Tibial nerve (tissue), 4 donors: ENCODE results near the gene MYOM1. TPM values are rescaled to one million over a fixed set of nuclear protein-coding genes. Genes with fewer than 3 reads are reported as not detected.
"Not testable (repeated sequence)": the region's sequence is repeated elsewhere in the genome, so short reads cannot be mapped to it uniquely, and the experiment has no call there.

Experiments used
- DNase-seq, 2 donors: peaks; one replicate each; pipeline ENCODE4 v3.0.0-alpha.2; 2019; ENCODE audit warnings: low spot score in 2 of 2
- H3K27ac ChIP-seq, 4 donors: fragments of 200-600 bp; sonication (generic) in 3 of 4; one replicate each; pipeline ENCODE4 v1.5.1; 2017 to 2019; ENCODE audit warnings: mild to moderate bottlenecking in 1 of 4
- H3K27me3 ChIP-seq, 2 donors: fragments of 200-600 bp; sonication (generic) in 1 of 2; one replicate each; pipeline versions ENCODE4 v1.5.1 to v1.6.0; 2017 to 2019
- H3K36me3 ChIP-seq, 3 donors: fragments of 200-600 bp; sonication (generic); one replicate each; pipeline ENCODE4 v1.5.1; 2018 to 2019
- H3K4me1 ChIP-seq, 4 donors: fragments of 200-600 bp; sonication (generic) in 3 of 4; one replicate each; pipeline ENCODE4 v1.5.1; 2017 to 2019
- H3K4me3 ChIP-seq, 4 donors: fragments of 200-600 bp; sonication (generic) in 3 of 4; one replicate each; pipeline ENCODE4 v1.5.1; 2017 to 2019; ENCODE audit warnings: mild to moderate bottlenecking in 1 of 4, moderate library complexity in 1 of 4
- H3K9me3 ChIP-seq, 4 donors: fragments of 200-600 bp; sonication (generic) in 3 of 4; one replicate each; pipeline ENCODE4 v1.5.1; 2017 to 2019
- EP300 ChIP-seq, 2 donors: sonication (generic); formaldehyde crosslinking; IDR thresholded peaks; one replicate each; pipeline ENCODE4 v1.6.1; 2017; ENCODE audit warnings: antibody characterized with exemption in 2 of 2, mild to moderate bottlenecking in 1 of 2
- POLR2A ChIP-seq, 2 donors: fragments of 450-650 bp; IDR thresholded peaks; one replicate each; pipeline ENCODE4 v1.6.1; 2017; ENCODE audit warnings: antibody characterized with exemption in 2 of 2, mild to moderate bottlenecking in 2 of 2, moderate library complexity in 2 of 2
- WGBS, 2 donors: methylation state at CpG; one replicate each; pipeline ENCODE4 v1.1.5; 2018; 5-methylcytosine and 5-hydroxymethylcytosine counted together
- total RNA-seq, 4 donors: library from RNA; depleted of rRNA; stranded (reverse); fragments of >200 nt; gene quantifications; one replicate each; pipeline ENCODE4 v1.1.0, GENCODE V29; 2016
- TF ChIP-seq, protein P1 (sequence below), 5 experiments: fragments of 200-600 bp in 3 of 5; fragments of 450-650 bp in 2 of 5; sonication (generic) in 3 of 5; IDR thresholded peaks; one replicate each; pipeline ENCODE4 v1.5.1; 2016 to 2019; ENCODE audit warnings: antibody characterized with exemption in 5 of 5, mild to moderate bottlenecking in 3 of 5, moderate library complexity in 2 of 5

MYOM1 gene
- total RNA-seq, 4 donors from 2014 or later: 3.0 to 8.1 (median 5.6) TPM

DNA sequence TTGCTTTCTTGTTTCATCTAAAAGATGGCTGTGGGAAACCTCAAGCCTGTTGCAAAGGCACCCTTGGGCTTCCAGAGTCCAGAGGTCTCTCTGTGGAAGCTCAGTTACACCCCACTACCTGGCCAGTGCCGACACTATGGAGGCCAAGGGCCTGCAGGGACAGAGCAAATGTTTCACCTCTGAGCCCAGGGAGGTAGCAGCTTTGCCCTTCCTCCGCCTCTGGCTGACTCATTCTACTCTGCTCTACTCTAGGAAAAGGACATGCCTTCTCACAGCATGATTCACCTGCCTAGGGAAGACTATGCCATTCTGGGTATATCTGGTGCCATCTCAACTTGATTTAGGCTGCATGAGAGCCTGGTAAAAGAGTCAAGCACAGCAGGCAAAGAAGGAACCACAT lies 12.2 kb downstream of the MYOM1 start:
- Histone ChIP-seq H3K36me3 (peaks cover 0 to 12% (median 0%) of the 10 kb centered on the region in 3 donors), H3K27me3 (no peaks in the 10 kb centered on the region), H3K27ac (no peak overlapping the region), H3K4me3 (no peak overlapping the region), H3K4me1 (peaks cover 0 to 15% (median 8%) of the 10 kb centered on the region in 4 donors), H3K9me3 (peaks cover 0 to 33% (median 2%) of the 10 kb centered on the region in 4 donors)
- no peak for TF ChIP-seq EP300 (IDR thresholded peaks at IDR 0.05)
- TF ChIP-seq, protein P1, sequence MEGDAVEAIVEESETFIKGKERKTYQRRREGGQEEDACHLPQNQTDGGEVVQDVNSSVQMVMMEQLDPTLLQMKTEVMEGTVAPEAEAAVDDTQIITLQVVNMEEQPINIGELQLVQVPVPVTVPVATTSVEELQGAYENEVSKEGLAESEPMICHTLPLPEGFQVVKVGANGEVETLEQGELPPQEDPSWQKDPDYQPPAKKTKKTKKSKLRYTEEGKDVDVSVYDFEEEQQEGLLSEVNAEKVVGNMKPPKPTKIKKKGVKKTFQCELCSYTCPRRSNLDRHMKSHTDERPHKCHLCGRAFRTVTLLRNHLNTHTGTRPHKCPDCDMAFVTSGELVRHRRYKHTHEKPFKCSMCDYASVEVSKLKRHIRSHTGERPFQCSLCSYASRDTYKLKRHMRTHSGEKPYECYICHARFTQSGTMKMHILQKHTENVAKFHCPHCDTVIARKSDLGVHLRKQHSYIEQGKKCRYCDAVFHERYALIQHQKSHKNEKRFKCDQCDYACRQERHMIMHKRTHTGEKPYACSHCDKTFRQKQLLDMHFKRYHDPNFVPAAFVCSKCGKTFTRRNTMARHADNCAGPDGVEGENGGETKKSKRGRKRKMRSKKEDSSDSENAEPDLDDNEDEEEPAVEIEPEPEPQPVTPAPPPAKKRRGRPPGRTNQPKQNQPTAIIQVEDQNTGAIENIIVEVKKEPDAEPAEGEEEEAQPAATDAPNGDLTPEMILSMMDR (IDR thresholded peaks at IDR 0.05): no peak
- TF ChIP-seq POLR2A (IDR thresholded peaks at IDR 0.05): no peak
- DNase-seq: no peak
- 80 to 93% methylated on average over 2 of the region's 2 CpGs for WGBS, 2 donors

DNA sequence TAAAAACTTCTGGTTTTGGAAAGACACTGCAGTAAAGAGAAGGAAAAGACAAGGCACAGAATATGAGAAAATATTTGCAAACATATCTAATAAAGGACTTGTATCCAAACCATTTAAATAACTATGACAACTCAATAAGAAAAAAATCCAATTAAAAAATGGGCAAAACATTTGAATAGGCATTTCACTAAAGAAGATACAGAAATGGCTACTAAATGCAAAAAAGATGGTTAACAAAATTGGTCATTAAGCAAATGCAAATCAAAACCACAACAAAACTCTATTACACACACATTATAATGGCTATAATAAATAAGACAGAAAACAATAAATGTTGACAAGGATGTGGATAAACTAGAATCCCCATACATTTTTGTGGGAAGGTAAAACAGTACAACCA lies 14.5 kb downstream of the MYOM1 start:
- Histone ChIP-seq H3K27ac (no peak overlapping the region), H3K36me3 (peaks cover 0 to 17% (median 0%) of the 10 kb centered on the region in 3 donors), H3K27me3 (no peaks in the 10 kb centered on the region), H3K4me1 (no peaks in the 10 kb centered on the region), H3K9me3 (peaks cover 0 to 42% (median 4%) of the 10 kb centered on the region in 4 donors), H3K4me3 (no peak overlapping the region)
- no peak for TF ChIP-seq EP300 (IDR thresholded peaks at IDR 0.05)
- TF ChIP-seq, protein P1 (IDR thresholded peaks at IDR 0.05): no peak
- no peak for TF ChIP-seq POLR2A (IDR thresholded peaks at IDR 0.05)
- no peak for DNase-seq

DNA sequence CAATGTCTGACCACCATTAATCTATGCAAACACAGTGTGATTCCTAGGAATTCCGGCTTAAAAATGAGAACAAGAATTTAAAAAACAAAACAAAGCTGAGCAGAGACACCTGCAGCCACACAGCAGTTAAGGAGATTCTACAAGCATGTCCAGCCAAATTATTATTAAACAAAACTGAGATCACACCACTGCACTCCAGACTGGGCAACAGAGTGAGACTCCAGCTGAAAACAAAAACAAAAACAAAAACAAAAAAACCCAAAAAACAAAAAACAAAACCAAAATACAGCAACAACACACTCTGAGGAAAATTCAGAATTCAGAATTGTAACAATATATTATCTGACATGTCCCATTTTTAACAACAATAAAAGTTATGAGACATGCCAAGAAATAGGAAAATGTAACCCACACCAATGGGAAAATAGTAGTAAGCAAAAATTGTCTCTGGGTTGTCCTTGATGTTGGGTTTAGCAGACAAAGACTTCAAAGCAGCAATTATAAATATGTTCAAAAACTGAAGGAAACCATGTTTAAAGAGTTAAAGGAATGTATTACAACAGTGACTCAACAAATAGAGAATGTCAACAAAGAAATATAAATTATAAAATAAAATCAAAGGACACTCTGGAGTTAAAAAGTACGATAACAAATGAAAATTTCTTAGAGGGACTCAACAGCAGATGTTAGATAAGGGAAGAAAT lies 19.7 kb downstream of the MYOM1 start:
- WGBS, 2 donors: 86% methylated on average over 2 of the region's 2 CpGs

DNA sequence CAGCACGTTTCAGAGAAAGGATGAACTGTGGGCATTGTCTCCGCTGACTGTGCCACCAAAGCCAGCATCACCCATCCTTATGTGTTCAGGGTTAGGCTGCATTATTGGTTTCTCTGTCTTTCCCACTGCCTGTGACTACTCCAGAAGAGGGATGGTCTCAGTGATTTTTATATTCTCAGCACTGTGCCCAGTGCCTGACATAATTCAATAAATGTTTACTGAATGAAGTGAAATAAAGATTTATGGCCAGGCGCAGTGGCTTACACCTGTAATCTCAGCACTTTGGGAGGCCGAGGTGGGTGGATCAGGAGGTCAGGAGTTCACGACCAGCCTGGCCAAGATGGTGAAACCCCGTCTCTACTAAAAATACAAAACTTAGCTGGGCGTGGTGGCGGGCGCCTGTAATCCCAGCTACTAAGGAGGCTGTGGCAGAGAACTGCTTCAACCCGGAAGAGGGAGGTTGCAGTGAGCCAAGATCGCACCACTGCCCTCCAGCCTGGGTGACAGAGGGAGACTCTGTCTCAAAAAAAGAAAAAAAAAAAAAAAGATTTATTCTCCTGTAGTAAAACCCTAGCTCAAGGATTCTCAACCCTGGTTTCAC lies 21.4 kb downstream of the MYOM1 start:
- not testable (repeated sequence) for DNase-seq, H3K36me3 ChIP-seq, H3K27ac ChIP-seq, H3K4me1 ChIP-seq, H3K27me3 ChIP-seq, H3K4me3 ChIP-seq
- WGBS, 2 donors: 85 to 87% methylated on average over 11 of the region's 11 CpGs
- H3K9me3 ChIP-seq: peaks cover 0 to 17% (median 4%) of the 10 kb centered on the region in 4 donors

More for the DNA sequence above, 19.7 kb downstream of the MYOM1 start:
- TF ChIP-seq EP300 (IDR thresholded peaks at IDR 0.05): no peak
- TF ChIP-seq, protein P1 (IDR thresholded peaks at IDR 0.05): no peak
- no peak for TF ChIP-seq POLR2A (IDR thresholded peaks at IDR 0.05)
- no peaks in the 10 kb centered on the region for H3K4me1 ChIP-seq
- H3K4me3 ChIP-seq: no peak overlapping the region
- DNase-seq: no peak
- H3K27ac ChIP-seq: no peak overlapping the region
- H3K27me3 ChIP-seq: no peaks in the 10 kb centered on the region
- peaks cover 0 to 4% (median 0%) of the 10 kb centered on the region in 3 donors for H3K36me3 ChIP-seq
- H3K9me3 ChIP-seq: peaks cover 0 to 29% (median 4%) of the 10 kb centered on the region in 4 donors

DNA sequence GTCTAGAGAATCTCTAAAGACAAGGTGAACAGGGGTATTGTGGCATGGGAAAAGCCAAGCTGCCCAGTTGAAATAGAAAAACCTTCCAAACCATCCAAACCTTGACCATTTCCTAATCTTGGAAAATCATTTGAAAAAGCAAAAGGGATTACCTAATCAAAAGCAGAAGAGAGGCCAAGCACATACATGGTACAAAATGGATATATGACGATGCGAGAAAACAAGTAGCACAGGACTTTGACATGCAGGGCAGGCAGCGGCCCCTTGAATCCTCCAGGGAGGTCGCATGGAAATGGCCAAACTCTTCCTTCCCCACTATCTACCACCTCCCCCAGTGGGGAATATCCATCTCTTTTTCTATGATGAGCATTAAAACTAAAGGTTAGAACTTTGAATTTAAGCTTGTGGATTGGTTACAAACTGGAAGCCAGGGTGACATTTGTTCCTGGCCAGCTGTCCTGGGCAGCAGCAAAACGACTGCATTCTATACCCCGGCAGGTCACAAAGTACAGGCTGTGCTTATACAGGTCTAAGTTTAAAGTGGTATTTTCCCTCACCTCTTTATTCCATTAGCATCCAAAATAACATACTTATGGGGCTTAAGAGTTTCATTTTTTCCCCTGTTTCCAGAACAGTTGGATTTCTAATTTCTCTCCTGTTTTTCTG lies 24.7 kb downstream of the MYOM1 start:
- DNase-seq: no peak
- Histone ChIP-seq H3K4me3 (no peak overlapping the region), H3K4me1 (no peaks in the 10 kb centered on the region), H3K9me3 (no peaks in the 10 kb centered on the region), H3K27ac (no peak overlapping the region), H3K36me3 (no peaks in the 10 kb centered on the region), H3K27me3 (no peaks in the 10 kb centered on the region)
- TF ChIP-seq, protein P1 (IDR thresholded peaks at IDR 0.05): no peak
- TF ChIP-seq POLR2A (IDR thresholded peaks at IDR 0.05): no peak
- TF ChIP-seq EP300 (IDR thresholded peaks at IDR 0.05): no peak
- WGBS, 2 donors: 78 to 84% methylated on average over 6 of the region's 6 CpGs
